22Rv1 (cell line): ENCODE data around the gene POC5.

ENCODE experiments used
- CTCF ChIP-seq: fragments of 450-650 bp; IDR thresholded peaks from 2 replicates; pipeline ENCODE4 v1.5.1; 2017; ENCODE audit warnings: mild to moderate bottlenecking
- ZFX ChIP-seq: fragments of 450-650 bp; IDR thresholded peaks from 2 replicates; pipeline ENCODE4 v1.6.1; 2017; ENCODE audit warnings: antibody characterized with exemption, borderline replicate concordance

GRCh38 chr5:75733767-75734166, 16.5 kb upstream of the POC5 start:
- TF ChIP-seq CTCF (no peak), ZFX (no peak)
